Measurements from ENCODE around the gene ETFBKMT. TPM values are rescaled to one million over a fixed set of nuclear protein-coding genes. Genes with fewer than 3 reads are reported as not detected.

The ETFBKMT gene
- total RNA-seq, 1 experiment from 2014 or later: 2.4 TPM

GRCh38 chr12:31722580-31722979, 63.1 kb downstream of the ETFBKMT start:
- TF ChIP-seq, protein P1, sequence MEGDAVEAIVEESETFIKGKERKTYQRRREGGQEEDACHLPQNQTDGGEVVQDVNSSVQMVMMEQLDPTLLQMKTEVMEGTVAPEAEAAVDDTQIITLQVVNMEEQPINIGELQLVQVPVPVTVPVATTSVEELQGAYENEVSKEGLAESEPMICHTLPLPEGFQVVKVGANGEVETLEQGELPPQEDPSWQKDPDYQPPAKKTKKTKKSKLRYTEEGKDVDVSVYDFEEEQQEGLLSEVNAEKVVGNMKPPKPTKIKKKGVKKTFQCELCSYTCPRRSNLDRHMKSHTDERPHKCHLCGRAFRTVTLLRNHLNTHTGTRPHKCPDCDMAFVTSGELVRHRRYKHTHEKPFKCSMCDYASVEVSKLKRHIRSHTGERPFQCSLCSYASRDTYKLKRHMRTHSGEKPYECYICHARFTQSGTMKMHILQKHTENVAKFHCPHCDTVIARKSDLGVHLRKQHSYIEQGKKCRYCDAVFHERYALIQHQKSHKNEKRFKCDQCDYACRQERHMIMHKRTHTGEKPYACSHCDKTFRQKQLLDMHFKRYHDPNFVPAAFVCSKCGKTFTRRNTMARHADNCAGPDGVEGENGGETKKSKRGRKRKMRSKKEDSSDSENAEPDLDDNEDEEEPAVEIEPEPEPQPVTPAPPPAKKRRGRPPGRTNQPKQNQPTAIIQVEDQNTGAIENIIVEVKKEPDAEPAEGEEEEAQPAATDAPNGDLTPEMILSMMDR (conservative IDR thresholded peaks at IDR 0.05): no peak
- Histone ChIP-seq H3F3A (ENCODE audit: insufficient read depth, low read depth) (no peaks in the 10 kb centered on the region), H3K27ac (no peak overlapping the region), H3K9me3 (ENCODE audit: insufficient read depth, low read depth) (no peaks in the 10 kb centered on the region), H3K27me3 (ENCODE audit: insufficient read depth, low read depth) (no peaks in the 10 kb centered on the region), H3K4me1 (replicated peaks; ENCODE audit: insufficient read depth) (no peaks in the 10 kb centered on the region), H3K9me2 (ENCODE audit: insufficient read depth) (no peaks in the 10 kb centered on the region), H4K20me1 (ENCODE audit: insufficient read depth) (no peaks in the 10 kb centered on the region), H2AFZ (no peak overlapping the region), H3K36me3 (ENCODE audit: low read depth) (no peaks in the 10 kb centered on the region), H3K4me2 (no peak overlapping the region), H3K79me2 (ENCODE audit: low read depth) (no peaks in the 10 kb centered on the region), H3K4me3 (no peak overlapping the region)
- no TSS peak for BruUV-seq (replicated peaks)
- ChIA-PET POLR2A (ENCODE audit: unreplicated experiment) (no interaction called here), CTCF (no interaction called here)
- DNase-seq: no peak
- intact Hi-C loops (cut with micrococcal nuclease; ENCODE audit: unreplicated experiment): no loop called here

Other genes starting within 250 kb of the ETFBKMT start
- gene DENND5B, start 68.6 kb upstream of the ETFBKMT start, total RNA-seq (2021): 9.2 and 10.2 TPM in 2 replicates
- 6.2 and 7.4 TPM in 2 replicates for gene AMN1, start 69.3 kb downstream of the ETFBKMT start, total RNA-seq (2021)